Stimulated activated CD4-positive, alpha-beta T cell treated with anti-CD3 and anti-CD28 coated beads, Interleukin-1b, Interleukin-23, amount 100 ng/mL, for 24 hours (primary cell): Measurements from ENCODE around the gene AP2A2.

Experiments used
- DNase-seq, 4 experiments: peaks; one replicate each; pipeline ENCODE4 v3.0.0-alpha.2; 2020; ENCODE audit warnings: low read depth in 4 of 4, low spot score in 1 of 4

AP2A2 gene

GRCh38 chr11:1027483-1028290, 102.0 kb downstream of the AP2A2 start:
- no peak for DNase-seq

DNA sequence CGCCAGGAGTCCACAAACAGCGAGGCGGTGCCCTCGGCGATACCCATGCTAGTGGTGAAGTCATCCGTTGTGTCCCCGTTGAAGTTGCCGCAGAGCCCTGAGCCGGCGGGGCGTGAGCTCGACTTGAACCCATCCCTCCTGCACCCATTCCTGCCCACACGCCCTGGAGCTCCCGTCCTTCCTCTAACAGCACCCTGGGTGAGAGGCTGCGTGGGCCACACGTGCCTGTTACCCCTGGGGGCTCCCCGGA, 102.5 kb downstream of the AP2A2 start:
- no peak for DNase-seq

DNA sequence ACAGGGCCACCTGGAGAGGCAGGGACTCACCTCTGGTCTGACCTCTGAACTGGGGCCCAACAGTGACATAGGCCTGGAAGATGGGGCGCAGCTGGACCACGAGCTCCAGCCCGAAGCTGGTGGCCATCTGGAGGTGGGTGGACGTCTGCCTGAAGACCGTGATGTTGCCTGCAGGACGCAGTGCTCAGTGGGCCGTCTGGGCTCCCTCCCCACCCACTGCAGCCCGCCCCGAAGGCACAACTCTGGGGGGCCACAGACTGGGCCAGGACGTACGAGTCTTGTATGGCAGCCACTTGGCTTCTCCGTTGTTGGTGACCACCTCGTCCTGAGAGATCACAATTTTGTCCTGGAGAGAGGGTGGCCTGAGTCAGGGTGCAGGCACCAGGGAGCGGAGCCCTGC, 102.9 kb downstream of the AP2A2 start:
- DNase-seq = no peak

DNA sequence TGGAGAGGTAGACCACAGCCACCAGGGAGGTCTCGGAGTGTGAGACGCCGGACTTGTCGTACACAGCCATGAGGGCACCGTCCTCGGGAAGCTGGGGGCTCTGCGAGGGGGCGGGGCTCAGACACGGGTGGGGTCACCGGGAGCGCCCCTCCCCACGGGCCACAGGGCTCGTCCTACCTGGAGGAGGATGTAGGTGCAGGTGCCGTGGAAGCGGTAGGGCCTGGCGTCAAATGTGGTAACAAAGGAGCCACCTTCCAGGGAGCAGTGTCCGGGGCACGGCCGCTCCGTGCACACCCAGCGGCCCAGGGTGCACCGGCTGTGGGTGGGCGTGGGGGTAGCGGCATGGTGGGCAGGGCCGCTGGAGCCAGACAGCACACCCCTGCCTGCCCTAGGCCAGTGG, 103.4 kb downstream of the AP2A2 start:
- no peak for DNase-seq

GRCh38 chr11:1029654-1030053, 104.0 kb downstream of the AP2A2 start:
- no peak for DNase-seq

- DNase-seq = no peak
These were observed 104.4 kb downstream of the AP2A2 start for GRCh38 chr11:1030086-1030485.

DNA sequence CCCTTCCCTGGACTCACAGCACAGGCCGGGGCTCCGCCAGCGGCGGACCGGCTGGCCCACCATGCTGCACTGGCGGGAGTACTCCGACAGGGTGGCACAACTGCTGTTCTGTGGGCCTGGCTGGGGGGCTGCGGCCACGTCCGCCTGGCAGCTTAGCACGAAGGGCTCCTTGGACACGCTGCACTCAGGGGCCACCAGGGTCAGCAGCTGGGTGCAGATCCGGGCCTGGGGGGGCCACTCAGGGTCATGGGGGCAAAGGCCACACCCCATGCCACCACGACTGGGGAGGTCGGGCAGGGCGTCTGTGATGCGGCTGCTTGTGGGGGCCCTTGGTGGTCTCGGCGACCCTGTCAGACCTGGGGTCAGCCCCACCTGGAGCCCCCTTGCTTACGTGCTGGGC, 104.9 kb downstream of the AP2A2 start:
- no peak for DNase-seq

DNA sequence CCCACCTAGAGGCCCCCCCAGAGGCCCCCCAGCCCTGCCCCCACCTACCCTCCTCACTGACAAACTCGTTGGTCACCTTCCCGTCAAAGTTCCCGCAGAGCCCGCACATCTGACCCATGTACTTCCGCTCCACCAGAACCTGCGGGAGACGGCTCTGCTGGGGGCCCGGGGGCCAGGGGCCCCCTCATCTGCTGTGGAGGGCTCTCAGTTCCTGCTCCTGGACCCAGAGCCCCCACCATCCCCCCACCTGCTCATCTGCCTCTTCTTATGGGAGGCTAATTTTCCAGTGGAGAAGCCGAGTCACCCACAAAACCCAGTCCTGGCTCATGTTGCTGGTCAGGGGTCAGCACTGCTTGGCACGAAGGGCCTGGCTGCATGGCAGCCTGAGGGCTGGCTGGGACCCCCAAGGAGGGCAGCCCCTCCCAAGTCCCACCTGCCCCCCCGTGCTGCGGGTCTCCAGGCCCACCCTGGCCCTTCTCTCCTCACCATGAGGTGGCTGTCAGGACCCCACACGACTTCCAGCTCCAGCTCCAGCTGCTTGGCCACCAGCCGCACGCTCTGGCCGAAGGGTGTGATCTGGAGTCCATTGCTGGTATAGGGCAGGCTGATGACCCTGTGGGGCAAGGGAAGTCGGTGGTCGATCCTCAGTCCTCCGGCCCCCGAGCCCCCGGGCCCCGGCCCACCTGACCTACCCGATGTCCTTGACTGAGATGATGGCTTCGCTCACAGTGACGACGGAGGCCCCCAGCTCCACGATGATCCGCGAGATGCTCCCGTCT, 105.6 kb downstream of the AP2A2 start:
- DNase-seq = no peak

GRCh38 chr11:1032310-1032891, 106.7 kb downstream of the AP2A2 start:
- DNase-seq = no peak

GRCh38 chr11:1033016-1033798, 107.5 kb downstream of the AP2A2 start:
- DNase-seq = no peak

- no peak for DNase-seq
These were observed 108.3 kb downstream of the AP2A2 start for GRCh38 chr11:1034001-1034400.

DNA sequence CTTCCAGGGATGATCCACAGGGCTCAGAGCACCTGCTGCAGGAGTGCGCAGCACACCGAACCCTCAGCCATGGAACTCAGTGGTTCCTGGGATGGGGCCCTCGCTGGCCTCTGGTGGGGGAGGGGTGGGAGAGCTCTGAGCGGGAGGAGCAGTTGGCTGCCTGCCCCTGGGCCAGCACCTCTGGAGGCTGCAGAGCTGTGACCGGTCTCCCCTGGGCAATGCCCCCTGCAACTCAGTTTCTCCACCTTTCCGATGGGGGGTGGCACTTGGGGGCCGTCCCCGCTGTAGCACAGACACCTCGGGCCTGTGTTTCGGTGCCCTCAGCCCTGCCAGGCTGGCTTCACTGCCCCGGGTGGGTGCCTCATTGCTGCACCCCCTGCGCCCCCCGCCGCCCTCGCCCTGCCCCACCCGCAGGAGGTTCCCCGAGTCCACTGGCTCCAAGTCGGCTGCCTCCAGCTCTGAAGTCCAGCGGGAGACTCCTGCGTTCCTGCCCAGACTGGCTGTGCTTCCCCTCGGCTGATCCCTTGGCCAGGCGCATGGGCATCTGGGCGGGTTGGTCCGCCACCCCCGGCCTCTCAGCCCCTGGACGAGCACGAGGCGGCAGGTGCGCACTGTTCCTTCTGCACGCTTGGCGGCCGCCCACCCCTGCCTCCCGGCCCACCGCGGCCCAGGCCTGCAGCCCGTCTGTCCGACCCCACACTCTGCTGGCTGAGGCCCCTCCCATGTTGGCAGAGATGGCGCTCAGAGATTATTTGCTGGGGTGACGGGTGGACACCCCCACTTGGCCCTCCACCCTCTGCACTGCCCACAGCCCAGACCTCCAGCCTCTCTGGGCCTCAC, 109.0 kb downstream of the AP2A2 start:
- no peak for DNase-seq

GRCh38 chr11:1035577-1036283, 110.1 kb downstream of the AP2A2 start:
- DNase-seq = no peak

- no peak for DNase-seq
These were observed 110.7 kb downstream of the AP2A2 start, which contains the start of gene MUC6 for GRCh38 chr11:1036303-1036923. MUC6 (minus strand) TSS chr11:1036718; CDS start chr11:1036655, 63 bp downstream.

DNA sequence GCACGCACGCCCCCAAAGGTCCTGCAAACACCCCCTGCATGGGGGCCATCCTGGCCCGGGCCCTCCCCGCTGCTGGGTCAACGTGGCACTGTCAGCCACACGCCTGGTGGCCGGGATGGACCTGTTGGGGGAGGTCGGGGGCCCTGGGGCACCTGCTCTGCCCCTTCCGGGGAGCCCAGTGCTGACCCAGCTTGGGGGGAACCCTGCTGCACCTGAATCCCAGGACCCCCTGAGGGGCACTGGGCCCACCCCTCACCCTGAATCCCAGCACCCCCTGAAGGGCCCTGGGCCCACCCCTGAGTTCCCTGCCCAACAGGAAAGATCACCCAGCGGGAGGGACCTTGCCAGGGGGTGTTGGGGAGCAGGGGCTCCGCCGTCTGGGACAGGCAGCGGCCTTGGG, 111.3 kb downstream of the AP2A2 start:
- no peak for DNase-seq

- DNase-seq = no peak
These were observed 111.9 kb downstream of the AP2A2 start for GRCh38 chr11:1037506-1038055.

DNA sequence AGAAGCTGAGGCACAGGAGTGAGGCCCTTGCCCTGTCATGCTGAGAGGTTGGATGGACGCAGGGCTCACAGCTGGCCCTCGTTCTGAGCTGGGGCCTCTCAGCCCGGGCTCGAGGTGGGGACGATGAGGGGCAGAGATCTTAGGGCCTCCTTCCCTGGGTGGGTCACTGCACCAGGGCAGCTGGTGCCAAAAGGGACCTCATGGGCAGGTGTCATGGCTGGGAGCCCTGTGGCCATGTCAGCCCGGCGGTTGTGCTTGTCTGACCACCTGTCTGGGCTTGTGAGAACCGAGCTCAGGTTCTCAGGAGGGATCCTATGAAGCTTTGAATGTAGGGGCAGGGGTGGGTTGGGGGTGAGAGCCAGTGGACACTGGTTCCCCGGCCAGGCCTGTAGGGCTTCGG, 112.7 kb downstream of the AP2A2 start:
- DNase-seq = no peak

DNA sequence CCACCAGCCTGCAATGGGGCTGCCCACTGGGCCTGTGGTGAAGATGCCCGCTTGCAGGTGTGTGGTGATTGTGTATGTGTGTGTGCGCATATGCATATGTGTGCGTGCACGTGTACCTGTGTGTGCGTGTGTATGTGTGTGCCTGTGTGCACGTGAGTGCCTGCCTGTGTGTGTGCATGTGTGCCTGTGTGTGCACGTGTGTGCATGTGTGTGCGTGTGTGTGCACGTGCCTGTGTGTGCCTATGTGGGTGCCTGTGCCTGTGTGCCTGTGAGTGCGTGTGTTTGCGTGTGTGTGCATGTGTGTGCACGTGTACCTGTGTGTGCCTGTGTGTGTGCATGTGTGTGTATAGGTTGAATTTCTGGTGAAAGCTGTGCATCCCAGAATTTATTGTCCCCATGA, 113.3 kb downstream of the AP2A2 start:
- DNase-seq = no peak
